ENCODE results near the gene PIP5K1B.

GRCh38 chr9:68950689-68951088 lies 245.6 kb downstream of the PIP5K1B start:
- TF ChIP-seq ZNF274 (IDR thresholded peaks at IDR 0.05; ENCODE audit: low read depth, low read length) (no peak), YY1 (IDR thresholded peaks at IDR 0.05; ENCODE audit: insufficient read depth, insufficient read length) (no peak)

Data from NT2/D1 (cell line).